Omental fat pad (tissue), 4 donors: ENCODE results near the gene REEP3. TPM values are rescaled to one million over a fixed set of nuclear protein-coding genes. Genes with fewer than 3 reads are reported as not detected.

Experiments used
- ATAC-seq: fragments of 150-250 bp; one replicate; pipeline ENCODE4 v1.9.1; 2016; ENCODE audit warnings: mild to moderate bottlenecking, moderate library complexity; ENCODE audit not compliant: low FRiP score
- DNase-seq: peaks from one replicate; pipeline ENCODE4 v3.0.0-alpha.2; 2019; ENCODE audit warnings: low spot score
- CTCF ChIP-seq, 3 donors: fragments of 450-650 bp; IDR thresholded peaks; one replicate each; pipeline ENCODE4 v1.5.1; 2016 to 2017; ENCODE audit warnings: antibody characterized with exemption in 3 of 3, mild to moderate bottlenecking in 3 of 3, moderate library complexity in 2 of 3
- total RNA-seq, 4 donors: library from RNA; depleted of rRNA; stranded (reverse); fragments of >200 nt; gene quantifications; one replicate each; pipeline ENCODE4 v1.1.0, GENCODE V29; 2016

The REEP3 gene
- total RNA-seq, 4 donors from 2014 or later = 44.7 to 70.5 (median 57.1) TPM

- ATAC-seq (no peak), DNase-seq (no peak)
- TF ChIP-seq CTCF (IDR thresholded peaks at IDR 0.05) = no peak
Measured at GRCh38 chr10:63591600-63592379, 70.6 kb downstream of the REEP3 start.

- ATAC-seq (no peak), DNase-seq (no peak)
- TF ChIP-seq CTCF (IDR thresholded peaks at IDR 0.05) = no peak
Measured at GRCh38 chr10:63593576-63593975, 72.4 kb downstream of the REEP3 start.

- no peak for TF ChIP-seq CTCF (IDR thresholded peaks at IDR 0.05)
- ATAC-seq (no peak), DNase-seq (no peak)
Measured at GRCh38 chr10:63595072-63595471, 73.9 kb downstream of the REEP3 start.

GRCh38 chr10:63596924-63597323 lies 75.7 kb downstream of the REEP3 start:
- no peak for DNase-seq
- no peak for ATAC-seq
- TF ChIP-seq CTCF (IDR thresholded peaks at IDR 0.05) = no peak

GRCh38 chr10:63600540-63600939 lies 79.3 kb downstream of the REEP3 start:
- no peak for TF ChIP-seq CTCF (IDR thresholded peaks at IDR 0.05)
- ATAC-seq = no peak
- no peak for DNase-seq

GRCh38 chr10:63603709-63604445 lies 82.7 kb downstream of the REEP3 start:
- no peak for DNase-seq
- ATAC-seq = no peak
- no peak for TF ChIP-seq CTCF (IDR thresholded peaks at IDR 0.05)
